Skeletal muscle tissue (tissue), 4 donors: ENCODE measurements around the gene SMG7. TPM values are rescaled to one million over a fixed set of nuclear protein-coding genes. Genes with fewer than 3 reads are reported as not detected.

Experiments
- H3K27ac ChIP-seq: one replicate; pipeline ENCODE4 v1.7.0; 2013; ENCODE audit warnings: mild to moderate bottlenecking, low read depth, low read length, inconsistent platforms
- H3K27me3 ChIP-seq, 3 donors: one replicate each; pipeline ENCODE4 v1.7.0; 2013; ENCODE audit warnings: low read length in 3 of 3; ENCODE audit not compliant: control insufficient read depth in 3 of 3, insufficient read depth in 3 of 3
- H3K36me3 ChIP-seq, 3 donors: one replicate each; pipeline ENCODE4 v1.7.0; 2013; ENCODE audit warnings: low read length in 3 of 3; ENCODE audit not compliant: control insufficient read depth in 3 of 3, insufficient read depth in 3 of 3
- H3K4me1 ChIP-seq, 3 donors: one replicate each; pipeline ENCODE4 v1.7.0; 2013; ENCODE audit warnings: low read length in 3 of 3, mild to moderate bottlenecking in 3 of 3; ENCODE audit not compliant: control insufficient read depth in 3 of 3, insufficient read depth in 3 of 3
- H3K4me3 ChIP-seq, 3 donors: one replicate each; pipeline ENCODE4 v1.7.0; 2013; ENCODE audit warnings: low read length in 3 of 3
- H3K9ac ChIP-seq, 3 donors: one replicate each; pipeline ENCODE4 v1.7.0; 2013; ENCODE audit warnings: low read length in 3 of 3, mild to moderate bottlenecking in 3 of 3, moderate library complexity in 2 of 3, low read depth in 1 of 3
- H3K9me3 ChIP-seq, 3 donors: one replicate each; pipeline ENCODE4 v1.7.0; 2013; ENCODE audit warnings: low read length in 3 of 3; ENCODE audit not compliant: control insufficient read depth in 3 of 3
- total RNA-seq: library from RNA; depleted of rRNA; stranded (reverse); fragments of >200 nt; gene quantifications from one replicate; pipeline ENCODE4 v1.2.3, GENCODE V29; 2014
- donor health status: Osteomylitis.

SMG7 gene
- total RNA-seq, 1 donor from 2014 or later, result 9.4 TPM

GRCh38 chr1:183528577-183528976 is 56.3 kb downstream of the SMG7 start:
- Histone ChIP-seq H3K36me3 (peaks cover 4 to 45% (median 38%) of the 10 kb centered on the region in 3 donors), H3K4me3 (no peak overlapping the region), H3K27me3 (no peaks in the 10 kb centered on the region), H3K27ac (no peak overlapping the region), H3K4me1 (no peaks in the 10 kb centered on the region), H3K9me3 (no peaks in the 10 kb centered on the region), H3K9ac (no peak overlapping the region)

GRCh38 chr1:183533617-183534174 is 61.4 kb downstream of the SMG7 start:
- no peak overlapping the region for H3K4me3 ChIP-seq
- H3K27ac ChIP-seq, result no peak overlapping the region
- H3K9ac ChIP-seq, result no peak overlapping the region
- no peaks in the 10 kb centered on the region for H3K27me3 ChIP-seq
- no peaks in the 10 kb centered on the region for H3K9me3 ChIP-seq
- peaks cover 20 to 58% (median 46%) of the 10 kb centered on the region in 3 donors for H3K36me3 ChIP-seq
- no peaks in the 10 kb centered on the region for H3K4me1 ChIP-seq

GRCh38 chr1:183537405-183537804 is 65.1 kb downstream of the SMG7 start:
- Histone ChIP-seq H3K9ac (no peak overlapping the region), H3K36me3 (peaks cover 37 to 65% (median 65%) of the 10 kb centered on the region in 3 donors), H3K4me1 (no peaks in the 10 kb centered on the region), H3K27me3 (no peaks in the 10 kb centered on the region), H3K9me3 (no peaks in the 10 kb centered on the region), H3K4me3 (no peak overlapping the region), H3K27ac (no peak overlapping the region)

GRCh38 chr1:183543619-183544204 is 71.4 kb downstream of the SMG7 start:
- no peak overlapping the region for H3K4me3 ChIP-seq
- H3K9me3 ChIP-seq, result no peaks in the 10 kb centered on the region
- no peak overlapping the region for H3K27ac ChIP-seq
- peaks cover 0 to 4% (median 3%) of the 10 kb centered on the region in 3 donors for H3K4me1 ChIP-seq
- peaks cover 44 to 66% (median 54%) of the 10 kb centered on the region in 3 donors for H3K36me3 ChIP-seq
- no peaks in the 10 kb centered on the region for H3K27me3 ChIP-seq
- no peak overlapping the region for H3K9ac ChIP-seq

- Histone ChIP-seq H3K9ac (no peak overlapping the region), H3K9me3 (no peaks in the 10 kb centered on the region), H3K4me1 (peaks cover 0 to 4% (median 3%) of the 10 kb centered on the region in 3 donors), H3K27ac (no peak overlapping the region), H3K4me3 (no peak overlapping the region), H3K27me3 (no peaks in the 10 kb centered on the region), H3K36me3 (peaks cover 40 to 66% (median 53%) of the 10 kb centered on the region in 3 donors)
These were observed 72.4 kb downstream of the SMG7 start for GRCh38 chr1:183544598-183545297.

GRCh38 chr1:183546427-183546826 is 74.1 kb downstream of the SMG7 start:
- no peak overlapping the region for H3K4me3 ChIP-seq
- H3K9ac ChIP-seq, result no peak overlapping the region
- peaks cover 39 to 66% (median 50%) of the 10 kb centered on the region in 3 donors for H3K36me3 ChIP-seq
- H3K4me1 ChIP-seq, result peaks cover 0 to 4% (median 3%) of the 10 kb centered on the region in 3 donors
- no peaks in the 10 kb centered on the region for H3K27me3 ChIP-seq
- H3K9me3 ChIP-seq, result no peaks in the 10 kb centered on the region
- H3K27ac ChIP-seq, result no peak overlapping the region

GRCh38 chr1:183548116-183548515 is 75.8 kb downstream of the SMG7 start:
- no peak overlapping the region for H3K27ac ChIP-seq
- H3K9me3 ChIP-seq, result no peaks in the 10 kb centered on the region
- H3K9ac ChIP-seq, result no peak overlapping the region
- H3K36me3 ChIP-seq, result peaks cover 49 to 73% (median 57%) of the 10 kb centered on the region in 3 donors
- no peak overlapping the region for H3K4me3 ChIP-seq
- peaks cover 0 to 8% (median 4%) of the 10 kb centered on the region in 3 donors for H3K4me1 ChIP-seq
- no peaks in the 10 kb centered on the region for H3K27me3 ChIP-seq

GRCh38 chr1:183550915-183551314 is 78.6 kb downstream of the SMG7 start:
- no peak overlapping the region for H3K4me3 ChIP-seq
- no peak overlapping the region for H3K9ac ChIP-seq
- H3K4me1 ChIP-seq, result peaks cover 0 to 5% (median 0%) of the 10 kb centered on the region in 3 donors
- peaks cover 37 to 73% (median 58%) of the 10 kb centered on the region in 3 donors for H3K36me3 ChIP-seq
- no peaks in the 10 kb centered on the region for H3K27me3 ChIP-seq
- H3K9me3 ChIP-seq, result no peaks in the 10 kb centered on the region
- H3K27ac ChIP-seq, result no peak overlapping the region

GRCh38 chr1:183551924-183552323 is 79.6 kb downstream of the SMG7 start:
- peak overlapping the region; percentile 8 for H3K27ac ChIP-seq
- H3K9me3 ChIP-seq, result no peaks in the 10 kb centered on the region
- H3K4me1 ChIP-seq, result peaks cover 0 to 5% (median 0%) of the 10 kb centered on the region in 3 donors
- no peak overlapping the region for H3K9ac ChIP-seq
- H3K4me3 ChIP-seq, result no peak overlapping the region
- no peaks in the 10 kb centered on the region for H3K27me3 ChIP-seq
- peaks cover 32 to 64% (median 49%) of the 10 kb centered on the region in 3 donors for H3K36me3 ChIP-seq

GRCh38 chr1:183552441-183552840 is 80.1 kb downstream of the SMG7 start:
- H3K27me3 ChIP-seq, result no peaks in the 10 kb centered on the region
- peaks cover 0 to 5% (median 0%) of the 10 kb centered on the region in 3 donors for H3K4me1 ChIP-seq
- no peaks in the 10 kb centered on the region for H3K9me3 ChIP-seq
- H3K36me3 ChIP-seq, result peaks cover 27 to 58% (median 47%) of the 10 kb centered on the region in 3 donors
- no peak overlapping the region for H3K9ac ChIP-seq
- H3K27ac ChIP-seq, result no peak overlapping the region
- H3K4me3 ChIP-seq, result no peak overlapping the region
